NT2/D1 (cell line): ENCODE data around the gene DDX47.

Experiments
- YY1 ChIP-seq: IDR thresholded peaks from 2 replicates; pipeline ENCODE4 v1.6.1; 2011; ENCODE audit not compliant: insufficient read length, insufficient read depth
- ZNF274 ChIP-seq: IDR thresholded peaks from 2 replicates; pipeline ENCODE4 v1.6.1; 2011; ENCODE audit warnings: mild to moderate bottlenecking, low read depth, low read length

DNA sequence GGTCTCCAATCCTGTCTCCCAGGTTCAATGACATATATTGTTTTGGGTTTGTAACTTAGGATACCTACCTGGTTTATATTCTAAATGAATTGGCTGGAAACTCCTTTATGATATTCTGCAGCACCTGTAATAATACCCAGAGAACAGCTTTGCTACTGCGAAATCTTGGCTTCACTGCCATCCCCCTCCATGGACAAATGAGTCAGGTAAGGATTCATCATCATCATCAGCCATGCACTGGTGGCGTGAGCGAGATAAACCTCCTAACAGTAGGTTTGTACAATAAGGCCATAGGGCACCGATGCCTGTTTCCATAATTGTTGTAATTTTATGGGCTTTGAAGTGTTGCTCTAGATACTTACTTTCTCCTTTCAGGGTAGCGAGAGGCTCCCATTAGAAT is 10.7 kb downstream of the DDX47 start:
- TF ChIP-seq ZNF274, result no peak
- no peak for TF ChIP-seq YY1
